GM12892 (cell line): ENCODE measurements around the gene VPS72.

ENCODE experiments used
- POLR2A ChIP-seq: IDR thresholded peaks from 2 replicates; pipeline ENCODE4 v1.6.1; 2011; ENCODE audit warnings: low read depth, low read length, control low read depth
- POLR2AphosphoS5 ChIP-seq: IDR thresholded peaks from 2 replicates; pipeline ENCODE4 v1.6.1; 2011; ENCODE audit warnings: low read depth, low read length, control low read depth

DNA sequence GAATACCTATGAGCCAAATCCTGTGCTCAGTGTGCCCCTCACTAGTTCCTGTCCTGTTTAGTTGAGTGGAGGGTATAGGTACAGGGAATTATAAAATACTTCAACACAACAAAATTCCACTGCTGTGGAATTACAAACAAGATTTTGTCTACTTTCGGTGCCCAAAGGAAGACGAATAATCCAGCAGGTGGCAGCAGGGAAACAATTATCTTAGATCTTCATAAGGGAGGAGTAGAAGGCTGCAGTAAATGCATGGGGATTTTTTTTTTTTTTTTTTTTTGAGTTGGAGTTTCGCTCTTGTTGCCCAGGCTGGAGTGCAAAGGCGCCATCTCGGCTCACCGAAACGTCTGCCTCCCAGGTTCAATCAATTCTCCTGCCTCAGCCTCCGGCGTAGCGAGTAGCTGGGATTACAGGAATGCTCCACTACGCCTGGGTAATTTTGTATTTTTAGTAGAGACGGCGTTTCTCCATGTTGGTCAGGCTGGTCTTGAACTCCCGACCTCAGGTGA is 6.3 kb upstream of the VPS72 start:
- TF ChIP-seq POLR2AphosphoS5, result no peak
- TF ChIP-seq POLR2A, result no peak
